ENCODE measurements around the gene CANT1. TPM values are rescaled to one million over a fixed set of nuclear protein-coding genes. Genes with fewer than 3 reads are reported as not detected.
A peak's percentile ranks its signal among the peaks of the same experiment; 100 is the strongest.

Gene CANT1
- total and polyA plus RNA-seq, 2 donors from 2014 or later: 23.0 to 56.6 TPM

DNA sequence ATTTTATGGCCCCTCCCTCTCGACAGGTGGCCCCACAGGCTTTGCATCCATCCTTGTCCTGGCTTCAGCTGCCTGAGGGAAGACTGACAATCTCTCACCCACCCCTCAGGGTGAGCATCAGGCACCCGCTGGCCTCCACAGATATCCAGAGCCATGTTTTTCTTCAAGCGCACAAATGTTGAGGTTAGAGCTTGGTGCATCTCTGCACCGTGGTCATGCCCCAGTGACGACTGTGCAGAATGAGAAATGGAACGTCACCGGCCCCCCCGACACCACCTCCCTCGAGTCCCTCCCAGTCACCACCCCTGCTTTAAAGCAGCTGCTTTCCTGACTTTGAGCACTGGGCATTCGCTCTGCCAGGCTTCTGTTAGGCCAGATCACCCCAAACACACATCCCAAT lies 64.6 kb downstream of the CANT1 start:
- TF ChIP-seq, protein P1, sequence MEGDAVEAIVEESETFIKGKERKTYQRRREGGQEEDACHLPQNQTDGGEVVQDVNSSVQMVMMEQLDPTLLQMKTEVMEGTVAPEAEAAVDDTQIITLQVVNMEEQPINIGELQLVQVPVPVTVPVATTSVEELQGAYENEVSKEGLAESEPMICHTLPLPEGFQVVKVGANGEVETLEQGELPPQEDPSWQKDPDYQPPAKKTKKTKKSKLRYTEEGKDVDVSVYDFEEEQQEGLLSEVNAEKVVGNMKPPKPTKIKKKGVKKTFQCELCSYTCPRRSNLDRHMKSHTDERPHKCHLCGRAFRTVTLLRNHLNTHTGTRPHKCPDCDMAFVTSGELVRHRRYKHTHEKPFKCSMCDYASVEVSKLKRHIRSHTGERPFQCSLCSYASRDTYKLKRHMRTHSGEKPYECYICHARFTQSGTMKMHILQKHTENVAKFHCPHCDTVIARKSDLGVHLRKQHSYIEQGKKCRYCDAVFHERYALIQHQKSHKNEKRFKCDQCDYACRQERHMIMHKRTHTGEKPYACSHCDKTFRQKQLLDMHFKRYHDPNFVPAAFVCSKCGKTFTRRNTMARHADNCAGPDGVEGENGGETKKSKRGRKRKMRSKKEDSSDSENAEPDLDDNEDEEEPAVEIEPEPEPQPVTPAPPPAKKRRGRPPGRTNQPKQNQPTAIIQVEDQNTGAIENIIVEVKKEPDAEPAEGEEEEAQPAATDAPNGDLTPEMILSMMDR (IDR thresholded peaks at IDR 0.05; ENCODE audit: borderline replicate concordance, extremely low read depth, insufficient read depth): no peak
- FAIRE-seq (no peak), DNase-seq (peak in 1 of 5 donors; percentile 44)
- intact Hi-C loops (cut with DNase I): no loop called here
- peaks cover 0 to 4% (median 0%) of the 10 kb centered on the region in 3 donors for H3K4me1 ChIP-seq (ENCODE audit: control insufficient read depth in 2 of 3, insufficient read depth in 2 of 3, low read depth in 1 of 3, low read length in 3 of 3)
- no peaks in the 10 kb centered on the region for H3K27me3 ChIP-seq (ENCODE audit: control insufficient read depth, insufficient read depth, low read length)
- no peaks in the 10 kb centered on the region for H3K36me3 ChIP-seq (ENCODE audit: control insufficient read depth in 2 of 3, insufficient read depth in 3 of 3, low read length in 3 of 3)
- no peak overlapping the region for H3K4me3 ChIP-seq (ENCODE audit: low read length in 3 of 3)
- no peak overlapping the region for H3K9ac ChIP-seq (ENCODE audit: low read length in 3 of 3)
- peaks cover 0 to 2% (median 0%) of the 10 kb centered on the region in 3 donors for H3K9me3 ChIP-seq (ENCODE audit: control insufficient read depth in 2 of 3, insufficient read depth in 1 of 3, low read length in 3 of 3)
- no peak overlapping the region for H3K27ac ChIP-seq (ENCODE audit: low read depth in 2 of 2, low read length in 2 of 2)

DNA sequence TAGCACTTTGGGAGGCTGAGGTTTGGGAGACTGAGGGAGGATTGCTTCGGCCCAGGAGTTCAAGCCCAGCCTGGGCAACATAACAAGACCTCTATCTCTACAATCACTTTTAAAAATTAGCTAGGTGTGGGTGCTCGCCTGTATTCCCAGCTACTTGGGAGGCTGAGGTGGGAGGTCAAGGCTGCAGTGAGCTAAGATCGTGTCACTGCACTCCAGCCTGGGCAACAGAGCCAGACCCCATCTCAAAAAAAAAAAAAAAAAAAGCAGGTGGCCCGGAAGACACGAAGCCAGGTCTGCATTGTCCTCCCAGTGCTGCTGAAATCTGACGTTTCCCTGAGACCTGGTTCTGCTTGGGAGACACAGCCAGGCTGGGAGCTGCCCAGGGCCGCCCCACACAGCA lies 65.5 kb downstream of the CANT1 start:
- intact Hi-C loops (cut with DNase I): no loop called here
- peaks cover 0 to 4% (median 0%) of the 10 kb centered on the region in 3 donors for H3K4me1 ChIP-seq (ENCODE audit: control insufficient read depth in 2 of 3, insufficient read depth in 2 of 3, low read depth in 1 of 3, low read length in 3 of 3)
- H3K9me3 ChIP-seq (ENCODE audit: control insufficient read depth in 2 of 3, insufficient read depth in 1 of 3, low read length in 3 of 3): no peaks in the 10 kb centered on the region
- no peak overlapping the region for H3K4me3 ChIP-seq (ENCODE audit: low read length in 3 of 3)
- H3K9ac ChIP-seq (ENCODE audit: low read length in 3 of 3): no peak overlapping the region
- no peak overlapping the region for H3K27ac ChIP-seq (ENCODE audit: low read depth in 2 of 2, low read length in 2 of 2)
- no peak for DNase-seq
- FAIRE-seq: no peak
- TF ChIP-seq, protein P1 (IDR thresholded peaks at IDR 0.05; ENCODE audit: borderline replicate concordance, extremely low read depth, insufficient read depth): no peak
- no peaks in the 10 kb centered on the region for H3K27me3 ChIP-seq (ENCODE audit: control insufficient read depth, insufficient read depth, low read length)
- H3K36me3 ChIP-seq (ENCODE audit: control insufficient read depth in 2 of 3, insufficient read depth in 3 of 3, low read length in 3 of 3): no peaks in the 10 kb centered on the region

Other genes with a start within 250 kb of the CANT1 start
- gene CYTH1, start 227.5 kb downstream of the CANT1 start, total RNA-seq: 59.7 TPM
- gene CYTH1, start 227.5 kb downstream of the CANT1 start, polyA plus RNA-seq (ENCODE audit: insufficient read depth, low read depth, low replicate concordance): 25.3 TPM
- gene USP36, start 168.9 kb downstream of the CANT1 start, total RNA-seq: 66.2 TPM
- 17.0 TPM for gene USP36, start 168.9 kb downstream of the CANT1 start, polyA plus RNA-seq (ENCODE audit: insufficient read depth, low read depth, low replicate concordance)
- gene CEP295NL, start 106.6 kb downstream of the CANT1 start, total RNA-seq: 3.6 TPM
- not detected for gene CEP295NL, start 106.6 kb downstream of the CANT1 start, polyA plus RNA-seq (ENCODE audit: insufficient read depth, low read depth, low replicate concordance)
- gene TIMP2, start 84.4 kb downstream of the CANT1 start, total RNA-seq: 172 TPM
- 72.1 TPM for gene TIMP2, start 84.4 kb downstream of the CANT1 start, polyA plus RNA-seq (ENCODE audit: insufficient read depth, low read depth, low replicate concordance)
- gene LGALS3BP, start 29.8 kb downstream of the CANT1 start, total RNA-seq: 240 TPM
- gene LGALS3BP, start 29.8 kb downstream of the CANT1 start, polyA plus RNA-seq (ENCODE audit: insufficient read depth, low read depth, low replicate concordance): 310 TPM
- gene C1QTNF1, start 14.4 kb upstream of the CANT1 start, total RNA-seq: 65.2 TPM
- gene C1QTNF1, start 14.4 kb upstream of the CANT1 start, polyA plus RNA-seq (ENCODE audit: insufficient read depth, low read depth, low replicate concordance): 18.0 TPM
- 49.3 TPM for gene ENGASE, start 65.1 kb upstream of the CANT1 start, total RNA-seq
- 14.3 TPM for gene ENGASE, start 65.1 kb upstream of the CANT1 start, polyA plus RNA-seq (ENCODE audit: insufficient read depth, low read depth, low replicate concordance)